GM12891 (cell line): ENCODE measurements around the gene TNRC6C.

Experiments
- PAX5 ChIP-seq: IDR thresholded peaks from 2 replicates; pipeline ENCODE4 v1.6.1; 2011; ENCODE audit warnings: low read length, moderate library complexity, mild to moderate bottlenecking; ENCODE audit not compliant: insufficient read depth, severe bottlenecking
- POLR2A ChIP-seq: IDR thresholded peaks from 2 replicates; pipeline ENCODE4 v1.6.1; 2011; ENCODE audit warnings: low read depth, low read length, control low read depth
- POLR2AphosphoS5 ChIP-seq: IDR thresholded peaks from 2 replicates; pipeline ENCODE4 v1.6.1; 2011; ENCODE audit warnings: low read depth, low read length, control low read depth
- POU2F2 ChIP-seq: IDR thresholded peaks from 2 replicates; pipeline ENCODE4 v1.6.1; 2011; ENCODE audit warnings: low read depth, mild to moderate bottlenecking, control low read depth, low read length, moderate library complexity
- SPI1 ChIP-seq: IDR thresholded peaks from 2 replicates; pipeline ENCODE4 v1.6.1; 2011; ENCODE audit warnings: low read depth, low read length, control low read depth
- TAF1 ChIP-seq: IDR thresholded peaks from 2 replicates; pipeline ENCODE4 v1.6.1; 2011; ENCODE audit warnings: low read depth, low read length, control low read depth

DNA sequence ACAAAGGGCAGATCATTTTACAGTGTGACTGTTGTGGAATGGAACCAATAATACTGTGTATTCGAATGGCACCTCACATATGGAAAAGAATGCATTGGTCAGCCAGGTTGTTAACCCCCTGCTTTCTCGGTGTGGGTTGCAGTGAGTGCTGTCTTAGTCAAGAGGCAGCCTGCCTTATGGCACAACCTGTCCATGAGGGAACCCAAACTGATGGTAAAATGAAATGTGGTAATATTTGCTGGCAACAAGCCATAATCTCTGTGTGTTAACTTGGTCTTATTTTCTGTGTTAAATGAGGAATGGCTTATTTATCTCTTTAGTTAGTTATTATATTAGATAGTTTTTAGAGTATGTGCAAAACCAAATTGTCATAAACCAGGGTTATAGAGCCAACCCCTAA lies 88.4 kb downstream of the TNRC6C start:
- TF ChIP-seq POLR2A (no peak), TAF1 (no peak), POLR2AphosphoS5 (no peak), SPI1 (no peak), POU2F2 (no peak), PAX5 (no peak)
